GM19438 (cell line): ENCODE measurements around the gene GNG3.
"Not testable (repeated sequence)": the region's sequence is repeated elsewhere in the genome, so short reads cannot be mapped to it uniquely, and the experiment has no call there.

Experiments
- ATAC-seq: cut with Tn5 transposase; IDR thresholded peaks from one replicate; pipeline ENCODE4 v1.9.1; 2021; ENCODE audit warnings: low read depth; ENCODE audit not compliant: unreplicated experiment

The GNG3 gene

DNA sequence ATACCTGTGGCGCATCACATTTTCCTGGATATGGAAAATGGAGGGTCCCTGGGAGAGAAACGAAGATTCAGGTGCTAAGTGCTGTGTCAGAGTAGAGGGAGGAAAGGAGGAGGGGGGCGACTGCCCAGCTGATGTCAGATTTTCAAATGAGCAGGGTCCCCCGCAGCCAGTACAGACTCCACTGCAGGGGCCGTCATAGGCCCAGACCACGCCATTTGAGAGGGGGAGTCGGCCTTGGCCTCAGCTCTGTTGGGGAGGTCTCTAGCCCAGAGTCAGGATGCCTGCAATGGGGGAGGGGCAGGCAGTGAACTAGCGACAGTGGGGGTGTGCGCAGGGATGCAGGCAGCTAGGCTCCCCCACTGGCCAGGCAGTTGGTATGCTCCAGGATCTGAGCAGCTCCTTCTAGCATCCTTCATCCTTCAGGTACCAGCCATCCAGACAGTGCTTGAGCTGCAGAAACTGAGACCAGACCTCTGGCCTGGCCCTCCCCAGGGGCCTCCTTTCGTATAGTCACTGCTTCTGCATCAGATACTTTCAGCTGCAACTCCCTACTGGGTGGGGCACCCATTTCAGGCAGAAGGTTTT is at the start of gene GNG3, which contains the start of gene BSCL2:
Gene GNG3, plus strand, starts transcription at position 400 of the 585 bp plus-strand sequence. CDS start 620 bp downstream, outside the sequence.
Gene BSCL2, minus strand, starts transcription at position 148 of the 585 bp plus-strand sequence. CDS start 229 bp downstream, outside the sequence.
- no peak for ATAC-seq

DNA sequence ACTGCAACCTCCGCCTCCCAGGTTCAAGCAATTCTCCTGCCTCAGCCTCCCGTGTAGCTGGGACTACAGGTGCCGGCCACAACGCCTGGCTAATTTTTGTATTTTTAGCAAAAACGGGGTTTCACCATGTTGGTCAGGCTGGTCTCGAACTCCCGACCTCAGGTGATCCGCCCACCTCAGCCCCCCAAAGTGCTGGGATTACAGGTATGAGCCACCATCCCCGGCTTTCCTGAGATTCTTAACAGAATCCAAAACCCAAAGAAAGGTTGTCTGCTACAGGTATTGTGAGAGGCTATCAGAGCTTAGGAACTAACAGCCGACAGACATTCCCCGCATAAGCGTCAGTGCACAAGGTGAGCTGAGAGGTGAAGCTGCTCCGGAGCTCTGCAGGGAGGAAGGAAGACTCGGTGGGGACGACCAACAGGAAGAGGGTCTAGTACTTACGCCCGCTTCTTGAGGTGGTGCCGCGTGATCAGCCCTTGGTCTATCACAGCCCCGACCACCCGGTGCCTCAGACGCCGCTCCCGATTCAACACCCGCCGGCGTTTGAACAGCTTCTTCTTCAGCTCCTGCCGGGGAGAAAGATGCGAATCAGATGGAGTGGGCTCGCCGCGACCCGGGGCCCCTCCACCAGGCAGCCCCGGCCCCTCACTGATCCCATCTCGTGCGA is 42.9 kb upstream of the GNG3 start:
- ATAC-seq = peak; percentile 22

- peak; percentile 79 for ATAC-seq
Observed at GRCh38 chr11:62665075-62665598, 42.3 kb upstream of the GNG3 start, which contains the start of the genes C11orf98 and CSKMT. Gene C11orf98 (minus strand): TSS chr11:62665210. CDS start chr11:62665169, 41 bp downstream. Gene CSKMT (plus strand): TSS chr11:62665312. CDS start chr11:62665880, 568 bp downstream.

GRCh38 chr11:62665599-62666258 is 41.7 kb upstream of the GNG3 start:
- peak; percentile 18 for ATAC-seq

GRCh38 chr11:62666259-62666926 is 41.1 kb upstream of the GNG3 start:
- no peak for ATAC-seq

DNA sequence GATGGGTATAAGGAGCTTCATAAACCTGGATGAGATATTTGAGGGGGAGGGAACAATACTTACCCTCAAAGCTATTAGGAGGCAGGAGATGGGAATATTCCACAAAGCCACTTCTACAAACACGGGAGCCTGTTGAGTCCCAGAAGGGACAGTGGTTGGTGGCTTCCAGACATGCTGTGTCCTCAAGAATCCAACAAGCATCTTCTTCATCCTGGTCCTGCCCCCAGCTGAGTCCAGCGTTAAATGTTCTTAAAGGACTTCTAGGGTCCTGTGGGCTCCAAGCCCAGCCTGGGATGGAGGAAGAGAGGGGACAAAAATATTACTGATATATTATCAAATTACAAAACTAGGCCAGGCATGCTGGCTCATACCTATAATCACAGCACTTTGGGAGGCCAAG is 40.0 kb upstream of the GNG3 start:
- ATAC-seq = no peak

GRCh38 chr11:62669420-62670161 is 37.9 kb upstream of the GNG3 start:
- no peak for ATAC-seq

DNA sequence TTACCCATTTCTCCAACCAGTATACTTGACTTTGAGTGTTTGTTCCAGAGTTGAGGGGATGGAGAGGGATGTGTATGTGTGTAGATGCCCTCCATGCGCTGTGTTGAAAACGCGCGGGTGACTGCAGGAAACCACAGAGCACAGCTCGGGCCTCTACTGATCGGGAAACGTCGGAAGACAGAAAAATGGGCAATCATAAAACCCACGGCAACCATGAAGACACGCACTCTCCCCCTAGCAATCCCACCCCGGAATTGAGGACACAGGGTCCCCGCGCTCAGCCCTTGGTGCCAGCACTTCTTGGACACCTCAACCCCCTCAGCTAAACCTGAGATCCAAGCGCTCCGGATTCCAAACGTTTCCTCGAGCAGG is 36.3 kb upstream of the GNG3 start:
- peak; percentile 5 for ATAC-seq

DNA sequence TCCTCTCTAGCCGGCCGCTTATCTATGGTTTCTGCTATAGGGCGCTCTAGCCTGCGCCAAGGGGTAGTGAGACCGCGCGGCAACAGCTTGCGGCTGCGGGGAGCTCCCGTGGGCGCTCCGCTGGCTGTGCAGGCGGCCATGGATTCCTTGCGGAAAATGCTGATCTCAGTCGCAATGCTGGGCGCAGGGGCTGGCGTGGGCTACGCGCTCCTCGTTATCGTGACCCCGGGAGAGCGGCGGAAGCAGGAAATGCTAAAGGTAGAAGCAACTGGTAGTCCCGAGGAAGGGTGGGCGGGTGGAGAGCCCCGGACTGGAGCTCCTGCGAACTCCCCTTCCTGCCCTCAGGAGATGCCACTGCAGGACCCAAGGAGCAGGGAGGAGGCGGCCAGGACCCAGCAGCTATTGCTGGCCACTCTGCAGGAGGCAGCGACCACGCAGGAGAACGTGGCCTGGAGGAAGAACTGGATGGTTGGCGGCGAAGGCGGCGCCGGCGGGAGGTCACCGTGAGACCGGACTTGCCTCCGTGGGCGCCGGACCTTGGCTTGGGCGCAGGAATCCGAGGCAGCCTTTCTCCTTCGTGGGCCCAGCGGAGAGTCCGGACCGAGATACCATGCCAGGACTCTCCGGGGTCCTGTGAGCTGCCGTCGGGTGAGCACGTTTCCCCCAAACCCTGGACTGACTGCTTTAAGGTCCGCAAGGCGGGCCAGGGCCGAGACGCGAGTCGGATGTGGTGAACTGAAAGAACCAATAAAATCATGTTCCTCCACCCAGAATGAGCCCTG is 35.7 kb upstream of the GNG3 start, which contains the start of the genes LBHD1 and UQCC3:
Gene LBHD1, minus strand, starts transcription at position 660 of the 782 bp plus-strand sequence. CDS start 2,236 bp downstream, outside the sequence.
Gene UQCC3, plus strand, starts transcription at position 66 of the 782 bp plus-strand sequence. Its CDS starts 73 bp downstream, at position 139.
- peak; percentile 45 for ATAC-seq

DNA sequence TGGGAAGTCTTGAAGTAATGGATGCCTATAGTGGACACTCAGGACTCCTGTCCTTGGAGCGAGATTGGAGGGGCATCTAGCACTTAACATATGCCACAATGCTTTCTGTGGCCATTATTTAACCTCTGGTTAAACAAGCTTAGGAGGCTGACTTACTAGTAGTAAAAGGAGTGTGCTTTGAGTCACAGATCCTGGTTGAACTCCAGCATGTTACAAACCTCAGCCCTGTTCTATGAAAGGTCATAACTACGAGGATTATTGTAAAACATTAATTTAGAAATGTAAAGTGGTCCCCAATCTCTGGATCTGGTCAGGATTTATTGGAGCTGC is 34.3 kb upstream of the GNG3 start:
- ATAC-seq = no peak

DNA sequence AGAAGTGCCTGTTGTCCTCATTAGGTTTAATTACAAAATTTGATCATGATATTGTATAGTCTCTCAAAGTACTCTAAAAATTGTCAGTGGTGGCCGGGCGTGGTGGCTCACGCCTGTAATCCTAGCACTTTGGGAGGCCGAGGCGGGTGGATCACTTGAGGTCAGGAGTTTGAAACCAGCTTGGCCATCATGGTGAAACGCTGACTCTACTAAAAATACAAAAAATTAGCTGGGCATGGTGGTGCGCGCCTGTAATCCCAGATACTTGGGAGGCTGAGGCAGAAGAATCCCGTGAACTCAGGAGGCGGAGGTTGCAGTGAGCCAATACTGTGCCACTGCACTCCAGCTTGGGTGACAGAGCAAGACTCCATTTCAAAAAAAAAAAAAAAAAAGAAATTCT is 32.1 kb upstream of the GNG3 start:
- ATAC-seq = not testable (repeated sequence)

DNA sequence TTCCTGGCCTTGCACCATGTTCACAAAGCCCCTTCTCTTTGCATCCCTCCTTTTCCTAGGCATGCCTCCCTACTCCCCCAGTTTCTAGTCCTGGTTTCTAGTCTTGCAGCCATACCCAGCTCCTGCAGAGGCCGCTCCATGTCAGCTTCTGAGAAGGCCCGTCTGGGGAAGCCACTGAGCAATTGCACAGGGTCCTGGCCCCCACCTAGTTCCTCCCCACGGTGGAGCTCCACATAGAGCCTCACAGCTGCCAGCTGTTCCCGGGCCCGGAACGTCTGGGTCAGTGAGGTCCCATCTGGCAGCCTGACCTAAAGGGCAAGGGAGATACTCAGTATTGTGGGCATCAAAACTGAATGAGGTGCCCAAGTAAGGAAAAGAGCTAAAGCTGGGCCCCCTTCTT is 30.8 kb upstream of the GNG3 start:
- no peak for ATAC-seq

DNA sequence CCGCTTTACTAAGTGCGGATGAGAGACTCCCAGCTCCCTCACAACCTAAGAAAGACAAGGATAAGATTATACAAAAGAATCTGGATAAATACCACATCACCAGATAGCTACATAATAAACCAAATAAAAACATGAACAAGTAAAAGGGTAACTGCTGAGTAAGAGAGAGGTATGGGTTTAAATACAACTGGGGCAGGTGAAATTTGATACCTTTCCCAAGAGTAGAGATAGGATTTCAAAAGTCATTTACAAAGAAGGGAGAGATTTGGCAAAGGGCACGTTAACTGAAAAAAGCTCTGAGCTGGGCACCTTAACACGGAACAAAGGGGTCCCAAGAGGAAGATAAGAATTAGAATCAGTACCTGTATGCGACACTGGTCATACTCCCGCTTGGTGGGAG is 30.3 kb upstream of the GNG3 start:
- ATAC-seq = no peak

- ATAC-seq = no peak
Observed at GRCh38 chr11:62677714-62678113, 29.8 kb upstream of the GNG3 start.

DNA sequence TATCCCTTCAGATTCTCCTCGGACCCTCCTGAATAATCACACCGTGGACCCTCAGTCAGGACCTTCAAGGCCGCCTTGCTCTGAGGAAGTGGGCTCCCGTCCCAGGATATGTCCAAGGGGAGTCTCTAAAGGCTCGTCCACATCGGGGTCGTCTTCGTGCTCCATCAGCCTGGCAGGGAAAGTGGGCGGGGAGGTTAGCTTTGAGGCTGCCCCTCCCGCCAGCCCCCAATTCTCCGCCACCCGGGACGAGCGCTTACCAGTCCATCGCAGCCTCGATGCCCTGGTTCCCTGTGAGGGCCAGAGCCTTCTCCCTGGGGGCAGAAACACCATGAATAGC is 29.1 kb upstream of the GNG3 start:
- no peak for ATAC-seq

DNA sequence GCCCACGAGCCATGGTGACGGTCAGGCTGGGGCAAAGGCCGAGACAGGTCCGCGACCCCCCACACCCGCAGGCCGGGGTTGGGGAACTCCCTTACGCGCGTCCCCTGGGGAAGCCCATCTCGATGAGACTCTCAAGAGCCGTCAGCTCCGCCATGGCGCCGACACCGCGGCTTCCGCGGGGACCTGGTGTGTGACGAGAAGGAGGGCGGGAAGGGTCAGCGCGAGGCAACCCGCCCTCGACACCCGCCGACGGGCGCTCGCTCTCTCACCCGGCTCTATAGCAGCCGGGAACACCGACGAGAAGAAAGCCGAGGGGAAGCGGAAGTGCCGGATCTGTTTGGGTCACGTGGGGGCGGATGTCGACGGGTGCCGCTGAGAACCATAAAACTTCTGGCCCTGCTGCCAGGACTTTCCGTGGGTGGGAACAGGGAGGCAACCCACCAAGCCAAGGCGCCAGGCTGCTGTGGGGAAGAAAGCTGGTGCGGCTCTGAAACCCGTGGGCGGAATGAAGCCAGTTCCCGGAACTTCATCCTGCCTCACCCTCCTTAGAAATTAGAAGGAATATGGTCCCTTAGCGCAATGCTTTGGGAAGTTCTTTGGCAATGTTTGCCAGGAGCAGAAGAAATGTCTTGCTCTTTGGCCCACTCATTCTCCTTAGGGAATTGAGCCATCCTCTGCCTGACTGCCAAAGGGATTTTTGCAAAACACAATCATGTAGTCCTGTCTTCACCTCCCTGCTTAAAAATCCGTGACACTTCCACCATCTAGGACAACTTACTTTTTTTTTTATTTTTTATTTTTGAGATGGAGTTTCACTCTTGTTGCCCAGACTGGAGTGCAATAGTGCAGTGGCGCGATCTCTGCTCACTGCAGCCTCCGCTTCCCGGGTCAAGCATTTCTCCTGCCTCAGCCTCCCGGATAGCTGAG is 28.4 kb upstream of the GNG3 start, which contains the start of gene UBXN1:
Gene UBXN1, minus strand, starts transcription at position 304 of the 927 bp plus-strand sequence. Its CDS starts 150 bp downstream, at position 154.
- ATAC-seq = peak; percentile 73

GRCh38 chr11:62680825-62681240 is 26.6 kb upstream of the GNG3 start:
- ATAC-seq = no peak

GRCh38 chr11:62682518-62682917 is 25.0 kb upstream of the GNG3 start:
- ATAC-seq = no peak
